Activated CD4-positive, alpha-beta T cell treated with anti-CD3 and anti-CD28 coated beads, Interleukin-2, amount 50 U/mL, for 1 hour (primary cell): ENCODE measurements around the gene ELOVL6.

ENCODE experiments used
- DNase-seq: peaks from one replicate; pipeline ENCODE4 v3.0.0-alpha.2; 2020

Gene ELOVL6

GRCh38 chr4:110014233-110014632 lies 184.2 kb downstream of the ELOVL6 start:
- no peak for DNase-seq

GRCh38 chr4:110012917-110013316 lies 185.5 kb downstream of the ELOVL6 start:
- DNase-seq: no peak

- DNase-seq: no peak
These were observed 187.6 kb downstream of the ELOVL6 start for GRCh38 chr4:110010797-110011196.

- no peak for DNase-seq
These were observed 188.9 kb downstream of the ELOVL6 start for GRCh38 chr4:110009550-110009949.

GRCh38 chr4:110008540-110008939 lies 189.9 kb downstream of the ELOVL6 start:
- no peak for DNase-seq

- DNase-seq: no peak
These were observed 191.2 kb downstream of the ELOVL6 start for GRCh38 chr4:110007217-110007616.

GRCh38 chr4:110005461-110006056 lies 192.9 kb downstream of the ELOVL6 start:
- DNase-seq: no peak

- no peak for DNase-seq
These were observed 193.9 kb downstream of the ELOVL6 start for GRCh38 chr4:110004556-110004955.

GRCh38 chr4:110003401-110004187 lies 194.8 kb downstream of the ELOVL6 start:
- no peak for DNase-seq

- no peak for DNase-seq
These were observed 196.1 kb downstream of the ELOVL6 start for GRCh38 chr4:110002326-110002725.

- no peak for DNase-seq
These were observed 198.9 kb downstream of the ELOVL6 start for GRCh38 chr4:109999585-109999912.

GRCh38 chr4:109998867-109999584 lies 199.4 kb downstream of the ELOVL6 start:
- DNase-seq: no peak

- no peak for DNase-seq
These were observed 201.9 kb downstream of the ELOVL6 start for GRCh38 chr4:109996526-109996925.
